ENCODE results near the gene CA5B.

- TF ChIP-seq CTCF (IDR thresholded peaks at IDR 0.05) (no peak), POLR2AphosphoS5 (IDR thresholded peaks at IDR 0.05) (no peak), EP300 (IDR thresholded peaks at IDR 0.05) (no peak)
Measured at GRCh38 chrX:15749642-15750610, 11.9 kb downstream of the CA5B start.
